ENCODE results near the gene AKR1C2. TPM values are rescaled to one million over a fixed set of nuclear protein-coding genes. Genes with fewer than 3 reads are reported as not detected.
"Not testable (repeated sequence)": the region's sequence is repeated elsewhere in the genome, so short reads cannot be mapped to it uniquely, and the experiment has no call there.

The AKR1C2 gene
- total RNA-seq, 1 experiment from 2014 or later = 0.18 TPM

DNA sequence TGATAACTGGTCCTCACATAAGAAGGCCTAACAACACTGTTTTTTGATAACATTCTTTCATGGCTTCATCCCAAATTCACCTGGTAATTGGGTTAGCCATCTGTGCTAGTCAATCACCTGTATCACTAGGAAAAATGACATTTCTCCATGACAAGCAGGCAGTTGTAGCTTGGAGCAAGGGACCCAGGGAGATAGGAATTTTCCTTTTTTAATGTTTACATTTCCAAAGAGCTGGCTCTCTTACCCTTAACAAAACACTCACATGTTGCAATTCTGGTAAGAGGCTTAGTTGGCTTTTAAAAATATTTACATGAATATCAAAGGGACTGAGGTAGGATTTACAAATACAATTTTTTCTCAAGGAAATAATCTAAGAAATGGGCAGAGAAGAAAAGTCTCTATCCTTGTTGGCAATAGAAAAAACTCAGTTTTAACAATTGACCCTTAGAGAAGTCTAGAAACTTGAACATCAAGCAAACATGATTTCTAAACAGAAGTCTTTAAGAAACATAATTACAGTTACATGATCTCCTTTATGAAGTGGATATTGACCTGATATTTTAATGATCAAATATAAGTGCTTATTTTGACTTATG, 56.5 kb downstream of the AKR1C2 start:
- no peaks in the 10 kb centered on the region for H3K36me3 ChIP-seq
- DNase-seq (ENCODE audit: low read depth in 1 of 2, low spot score in 2 of 2) = no peak
- H3K4me3 ChIP-seq = no peak overlapping the region
- H3K9me3 ChIP-seq (replicated peaks) = no peaks in the 10 kb centered on the region
- no peak overlapping the region; the same call in 1 of the 2 replicates for H3K27ac ChIP-seq
- no peaks in the 10 kb centered on the region for H3K27me3 ChIP-seq (replicated peaks)
- H3K4me1 ChIP-seq (replicated peaks) = peaks cover 14% of the 10 kb centered on the region

DNA sequence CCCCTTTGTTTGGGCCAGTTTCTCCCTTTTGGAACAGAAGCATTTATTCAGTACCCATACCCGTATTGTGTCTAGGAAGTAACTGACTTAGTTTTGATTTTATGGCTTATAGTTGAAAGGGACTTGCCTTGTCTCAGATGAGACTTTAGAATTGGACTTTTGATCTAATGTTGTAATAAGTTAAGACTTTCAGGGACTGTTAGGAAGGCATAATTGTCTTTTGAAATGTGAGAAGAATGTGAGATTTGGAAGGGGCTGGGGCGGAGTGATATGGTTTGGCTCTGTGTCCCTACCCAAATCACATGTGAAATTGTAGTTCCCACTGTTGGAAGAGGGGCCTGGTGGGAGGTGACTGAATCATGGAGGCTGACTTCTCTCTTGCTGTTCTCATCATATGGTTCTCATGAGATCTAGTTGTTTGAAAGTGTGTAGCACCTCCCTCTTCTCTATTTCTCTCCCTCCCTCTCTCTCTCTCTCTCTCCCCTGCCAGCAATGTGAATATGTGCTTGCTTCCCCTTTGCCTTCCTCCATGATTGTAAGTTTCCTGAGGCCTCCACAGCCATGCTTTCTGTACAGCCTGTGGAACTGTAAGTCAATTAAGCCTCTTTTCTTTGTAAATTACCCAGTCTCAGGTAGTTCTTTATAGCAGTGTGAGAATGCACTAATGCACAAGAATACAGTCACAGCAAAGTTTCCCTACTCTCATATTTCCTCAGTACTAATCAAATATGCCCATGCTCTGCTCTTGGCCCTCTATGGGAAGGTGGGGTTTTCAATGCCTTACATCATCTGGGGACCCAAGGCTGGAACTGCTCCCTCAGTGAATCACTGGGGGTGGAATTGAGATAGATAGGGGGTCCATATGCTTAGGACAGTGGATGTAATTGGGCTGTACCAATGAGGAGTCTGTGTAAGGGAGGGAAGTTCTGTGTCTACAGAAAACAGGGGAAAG, 57.6 kb downstream of the AKR1C2 start:
- Histone ChIP-seq H3K4me3 (no peak overlapping the region), H3K27me3 (replicated peaks) (no peaks in the 10 kb centered on the region), H3K4me1 (replicated peaks) (peaks cover 14% of the 10 kb centered on the region), H3K27ac (no peak overlapping the region), H3K9me3 (replicated peaks) (no peaks in the 10 kb centered on the region), H3K36me3 (no peaks in the 10 kb centered on the region)
- DNase-seq (ENCODE audit: low read depth in 1 of 2, low spot score in 2 of 2) = no peak

DNA sequence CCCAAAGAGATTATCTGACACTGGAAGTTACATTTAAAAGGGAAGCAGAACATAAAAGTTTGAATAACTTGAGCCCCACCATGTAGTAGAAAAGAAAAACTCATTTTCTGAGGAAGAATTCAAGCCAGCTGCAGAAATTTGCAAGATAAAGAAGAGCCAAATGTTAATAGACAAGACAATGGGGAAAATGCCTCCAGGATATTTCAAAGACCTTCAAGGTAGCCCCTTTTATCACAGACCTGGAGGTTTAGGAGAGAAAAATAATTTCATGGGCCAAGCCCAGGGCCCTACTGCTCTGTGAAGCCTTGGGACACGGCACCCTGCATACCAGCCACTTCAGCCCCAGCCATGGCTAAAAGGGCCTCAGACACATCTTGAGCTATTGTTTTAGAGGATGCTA, 58.8 kb downstream of the AKR1C2 start:
- Histone ChIP-seq H3K36me3 (no peaks in the 10 kb centered on the region), H3K27ac (no peak overlapping the region), H3K4me1 (replicated peaks) (peaks cover 14% of the 10 kb centered on the region), H3K27me3 (replicated peaks) (no peaks in the 10 kb centered on the region), H3K9me3 (replicated peaks) (no peaks in the 10 kb centered on the region), H3K4me3 (no peak overlapping the region)
- DNase-seq (ENCODE audit: low read depth in 1 of 2, low spot score in 2 of 2) = no peak

DNA sequence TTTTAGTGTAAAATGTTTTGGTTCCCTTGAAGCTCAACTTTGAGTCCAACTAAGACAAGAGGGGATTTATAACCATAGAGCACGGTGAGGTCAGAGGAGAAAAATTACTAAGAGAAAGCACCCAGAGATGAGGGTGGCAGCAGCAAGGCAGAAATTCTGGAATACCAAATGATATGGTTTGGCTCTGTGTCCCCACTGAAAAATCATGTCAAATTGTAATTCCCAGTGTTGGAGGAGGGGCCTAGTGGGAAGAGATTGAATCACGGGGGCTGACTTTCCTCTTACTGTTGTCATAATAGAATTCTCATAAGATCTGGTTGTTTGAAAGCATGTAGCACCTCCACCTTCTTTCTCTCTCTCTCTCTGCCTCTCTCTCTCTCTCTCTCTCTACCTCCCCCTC, 59.8 kb downstream of the AKR1C2 start:
- Histone ChIP-seq H3K36me3 (no peaks in the 10 kb centered on the region), H3K27me3 (replicated peaks) (no peaks in the 10 kb centered on the region), H3K9me3 (replicated peaks) (no peaks in the 10 kb centered on the region), H3K4me3 (no peak overlapping the region), H3K4me1 (replicated peaks) (peaks cover 18% of the 10 kb centered on the region), H3K27ac (no peak overlapping the region)
- DNase-seq (ENCODE audit: low read depth in 1 of 2, low spot score in 2 of 2) = no peak

DNA sequence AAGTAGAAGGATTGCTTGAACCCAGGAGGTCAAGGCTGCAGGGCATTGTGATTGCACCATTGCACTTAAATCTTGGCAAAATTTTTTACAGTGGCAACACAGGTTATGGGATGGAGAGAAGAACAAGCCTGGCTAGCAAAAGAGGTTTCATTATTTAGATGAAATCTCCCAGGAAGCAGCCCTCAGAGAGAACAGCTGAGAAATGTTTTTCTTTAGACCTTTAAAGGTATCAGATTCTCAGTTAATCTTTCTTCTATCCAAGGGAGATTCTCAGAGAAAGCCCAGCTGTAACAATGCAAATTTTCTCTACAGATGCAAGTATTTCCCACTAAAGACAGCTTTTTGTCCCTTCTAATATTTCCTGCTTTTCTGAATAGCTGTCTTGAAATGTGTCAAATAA, 60.2 kb downstream of the AKR1C2 start:
- H3K27ac ChIP-seq = not testable (repeated sequence)

DNA sequence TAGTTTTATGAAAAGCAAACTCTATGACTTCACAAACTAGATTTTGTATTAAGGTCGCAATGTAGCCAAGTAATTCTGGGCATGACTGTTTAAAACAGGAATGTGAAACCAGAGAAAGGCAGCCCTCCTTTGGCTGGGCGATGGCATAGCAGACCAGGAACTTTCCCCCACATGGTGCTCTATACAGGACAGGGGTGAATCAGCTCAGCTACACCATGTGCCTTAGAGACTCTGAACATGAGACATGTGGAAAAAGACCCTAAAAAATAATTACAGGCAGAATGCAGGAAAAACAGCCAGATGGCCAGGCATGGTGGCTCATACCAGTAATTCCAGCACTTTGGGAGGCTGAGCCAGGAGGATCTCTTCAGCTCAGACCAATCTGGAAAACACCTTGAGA, 60.7 kb downstream of the AKR1C2 start:
- not testable (repeated sequence) for H3K4me3 ChIP-seq; H3K9me3 ChIP-seq (replicated peaks); H3K27me3 ChIP-seq (replicated peaks); H3K27ac ChIP-seq; H3K36me3 ChIP-seq; DNase-seq (ENCODE audit: low read depth in 1 of 2, low spot score in 2 of 2)
- H3K4me1 ChIP-seq (replicated peaks) = peaks cover 15% of the 10 kb centered on the region

More for the DNA sequence above, 60.2 kb downstream of the AKR1C2 start:
- peaks cover 18% of the 10 kb centered on the region for H3K4me1 ChIP-seq (replicated peaks)
- H3K27me3 ChIP-seq (replicated peaks); DNase-seq (ENCODE audit: low read depth in 1 of 2, low spot score in 2 of 2); H3K36me3 ChIP-seq; H3K9me3 ChIP-seq (replicated peaks); H3K4me3 ChIP-seq: not testable (repeated sequence)

DNA sequence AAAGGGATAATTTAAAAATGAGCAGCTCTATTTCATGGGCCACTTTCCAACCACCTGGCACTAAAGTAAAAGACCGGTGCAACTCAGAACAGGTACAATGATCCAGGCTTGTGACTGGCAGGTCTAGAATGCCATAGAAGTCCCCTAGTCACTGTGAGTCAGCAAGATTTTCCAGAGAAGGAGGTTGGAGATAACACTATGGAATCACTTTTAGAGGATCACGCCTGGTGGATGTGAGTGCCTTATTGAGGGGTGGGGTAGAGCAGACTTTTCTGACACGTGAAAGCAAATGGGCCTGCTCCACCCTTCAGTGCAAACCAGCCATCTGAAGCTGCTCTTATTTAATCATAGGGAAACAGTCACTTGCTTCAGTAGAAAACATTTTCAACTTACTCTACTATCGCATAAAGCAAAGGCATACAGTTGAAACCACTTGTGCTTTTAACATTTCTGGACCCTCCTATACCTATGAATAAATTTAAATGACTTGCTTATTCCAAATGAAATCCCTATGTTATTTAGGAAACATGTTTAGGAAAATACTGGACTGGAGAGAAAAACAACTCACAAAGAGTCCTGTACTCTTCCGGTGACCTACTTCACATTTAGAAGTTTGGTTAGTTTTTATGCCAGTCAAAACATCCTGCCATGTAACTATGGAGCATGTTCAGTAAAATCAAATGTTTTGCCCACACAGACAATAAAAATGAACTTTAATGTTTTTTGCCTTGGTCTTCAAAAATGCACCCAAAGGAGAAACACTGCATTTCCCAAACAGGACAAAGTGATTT, 61.9 kb downstream of the AKR1C2 start:
- DNase-seq (ENCODE audit: low read depth in 1 of 2, low spot score in 2 of 2) = no peak
- no peak overlapping the region for H3K27ac ChIP-seq

DNA sequence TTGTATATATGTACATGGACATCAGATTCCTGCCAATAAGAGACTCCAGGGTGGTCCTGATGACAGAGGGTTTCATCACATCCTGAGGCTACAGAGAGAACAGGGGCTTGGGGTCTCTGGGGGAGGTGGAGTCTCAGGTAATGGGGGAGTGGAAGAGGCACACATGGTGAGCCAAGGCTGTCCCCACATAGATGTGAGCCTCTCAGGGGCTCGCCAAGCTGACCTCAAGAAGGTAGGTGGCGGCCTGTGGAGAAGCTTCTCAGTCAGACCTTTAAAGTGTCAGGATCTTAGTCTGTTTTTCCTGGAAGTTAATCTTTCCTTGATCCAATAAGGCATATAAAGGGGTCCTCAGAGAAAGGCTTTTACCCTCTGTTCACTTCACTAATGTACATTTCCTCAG, 62.7 kb downstream of the AKR1C2 start:
- not testable (repeated sequence) for DNase-seq (ENCODE audit: low read depth in 1 of 2, low spot score in 2 of 2); H3K4me1 ChIP-seq (replicated peaks); H3K4me3 ChIP-seq

More for the DNA sequence above, 61.9 kb downstream of the AKR1C2 start:
- H3K36me3 ChIP-seq = no peaks in the 10 kb centered on the region
- no peaks in the 10 kb centered on the region for H3K27me3 ChIP-seq (replicated peaks)
- no peak overlapping the region for H3K4me3 ChIP-seq
- H3K9me3 ChIP-seq (replicated peaks) = no peaks in the 10 kb centered on the region
- H3K4me1 ChIP-seq (replicated peaks) = 0 out of 2 replicates have a peak, but pooled peaks cover 4% of the 10 kb centered on the region

DNA sequence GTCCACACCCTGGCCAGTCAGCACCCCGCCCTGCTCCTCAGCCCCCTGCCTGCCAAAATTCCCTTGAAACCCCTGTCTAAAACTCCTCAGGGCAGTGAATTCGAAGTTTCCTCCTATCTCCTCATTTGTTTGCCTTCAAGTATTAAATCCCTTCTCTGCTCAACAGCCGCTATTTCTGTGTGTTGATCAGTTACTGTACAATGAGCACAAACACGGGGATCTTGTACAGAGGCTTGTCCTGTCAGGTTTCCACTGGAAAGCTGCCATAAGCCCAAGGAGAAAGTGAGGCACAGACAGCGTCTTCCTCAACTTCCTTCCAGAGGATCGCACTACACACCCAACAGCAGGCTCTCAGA, 63.6 kb downstream of the AKR1C2 start:
- not testable (repeated sequence) for H3K27ac ChIP-seq; H3K4me1 ChIP-seq (replicated peaks); H3K4me3 ChIP-seq; DNase-seq (ENCODE audit: low read depth in 1 of 2, low spot score in 2 of 2); H3K9me3 ChIP-seq (replicated peaks); H3K36me3 ChIP-seq; H3K27me3 ChIP-seq (replicated peaks)

More for the DNA sequence above, 62.7 kb downstream of the AKR1C2 start:
- not testable (repeated sequence) for H3K27ac ChIP-seq; H3K36me3 ChIP-seq; H3K9me3 ChIP-seq (replicated peaks); H3K27me3 ChIP-seq (replicated peaks)

DNA sequence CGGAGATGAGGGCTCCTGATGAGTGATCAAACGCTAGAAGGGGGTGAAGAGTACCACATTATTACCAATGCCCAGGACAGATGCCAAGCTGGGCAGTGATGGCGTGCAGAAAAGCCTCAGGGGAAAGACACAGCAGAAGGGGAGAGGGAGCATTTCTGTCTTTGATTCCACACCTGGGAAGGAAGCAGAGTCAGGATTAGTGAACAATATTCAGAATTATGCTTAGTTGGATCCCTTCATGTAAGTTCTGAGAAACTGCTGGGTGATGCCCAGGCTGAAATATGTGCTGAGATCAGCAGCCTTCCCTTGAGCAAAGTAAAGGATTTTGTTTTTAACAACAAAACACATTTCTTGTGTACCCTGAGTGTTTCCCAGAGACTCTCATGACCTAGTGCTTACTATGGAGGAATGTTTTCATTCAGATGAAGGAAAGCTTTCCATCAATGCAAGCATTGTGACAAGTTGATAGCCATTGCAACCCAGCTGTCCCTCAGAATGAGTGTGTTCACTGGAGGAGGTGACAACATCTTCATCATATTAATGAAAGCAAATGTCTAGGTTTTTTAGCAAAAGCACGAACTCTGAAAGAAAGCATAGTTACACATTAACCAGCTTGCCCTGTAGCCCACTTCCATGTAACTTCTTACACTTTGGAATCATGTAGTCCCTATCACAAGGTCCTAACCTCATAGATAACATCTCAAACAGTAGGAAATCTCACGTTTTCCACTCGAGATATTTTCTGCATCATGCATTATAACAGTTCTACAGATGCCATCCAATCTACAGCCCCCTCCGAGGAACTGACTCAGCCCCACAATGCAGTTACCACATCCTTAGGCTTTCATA, 64.2 kb downstream of the AKR1C2 start:
- H3K27ac ChIP-seq = no peak overlapping the region
- H3K4me3 ChIP-seq = no peak overlapping the region
- no peaks in the 10 kb centered on the region for H3K27me3 ChIP-seq (replicated peaks)
- H3K36me3 ChIP-seq = no peaks in the 10 kb centered on the region
- DNase-seq (ENCODE audit: low read depth in 1 of 2, low spot score in 2 of 2) = no peak
- H3K4me1 ChIP-seq (replicated peaks) = 0 out of 2 replicates have a peak, but pooled peaks cover 4% of the 10 kb centered on the region
- no peaks in the 10 kb centered on the region for H3K9me3 ChIP-seq (replicated peaks)

Other genes starting within 250 kb of the AKR1C2 start
- gene AKR1E2, start 177.7 kb downstream of the AKR1C2 start, total RNA-seq (2014; rRNA removed; shearing (Covaris generic)) = 17.0 and 24.5 TPM in 2 replicates
- gene AKR1C1, start 40.4 kb downstream of the AKR1C2 start, total RNA-seq (2014; rRNA removed; shearing (Covaris generic)) = 0.81 and 1.4 TPM in 2 replicates
- 0.55 and 0.75 TPM in 2 replicates for gene AKR1C3, start 90.6 kb upstream of the AKR1C2 start, total RNA-seq (2014; rRNA removed; shearing (Covaris generic))
- 0.16 TPM in 1 of 2 replicates, not detected in the other for gene AKR1C8, start 181.3 kb upstream of the AKR1C2 start, total RNA-seq (2014; rRNA removed; shearing (Covaris generic))
- not detected in 2 replicates for gene AKR1C4, start 193.0 kb upstream of the AKR1C2 start, total RNA-seq (2014; rRNA removed; shearing (Covaris generic))